ENCODE data around the gene HPCAL1.

- TF ChIP-seq POLR2A (IDR thresholded peaks at IDR 0.05) (no peak), CTCF (IDR thresholded peaks at IDR 0.05) (no peak)
Measured at GRCh38 chr2:10320933-10321332, 18.2 kb downstream of the HPCAL1 start.
